Islet precursor cell (in vitro differentiated cells): ENCODE measurements around the gene ALDH8A1.
A peak's percentile ranks its signal among the peaks of the same experiment; 100 is the strongest.
"Not testable (repeated sequence)": the region's sequence is repeated elsewhere in the genome, so short reads cannot be mapped to it uniquely, and the experiment has no call there.

Experiments
- DNase-seq: peaks from one replicate; pipeline ENCODE4 v3.0.0-alpha.2; 2018

ALDH8A1 gene

DNA sequence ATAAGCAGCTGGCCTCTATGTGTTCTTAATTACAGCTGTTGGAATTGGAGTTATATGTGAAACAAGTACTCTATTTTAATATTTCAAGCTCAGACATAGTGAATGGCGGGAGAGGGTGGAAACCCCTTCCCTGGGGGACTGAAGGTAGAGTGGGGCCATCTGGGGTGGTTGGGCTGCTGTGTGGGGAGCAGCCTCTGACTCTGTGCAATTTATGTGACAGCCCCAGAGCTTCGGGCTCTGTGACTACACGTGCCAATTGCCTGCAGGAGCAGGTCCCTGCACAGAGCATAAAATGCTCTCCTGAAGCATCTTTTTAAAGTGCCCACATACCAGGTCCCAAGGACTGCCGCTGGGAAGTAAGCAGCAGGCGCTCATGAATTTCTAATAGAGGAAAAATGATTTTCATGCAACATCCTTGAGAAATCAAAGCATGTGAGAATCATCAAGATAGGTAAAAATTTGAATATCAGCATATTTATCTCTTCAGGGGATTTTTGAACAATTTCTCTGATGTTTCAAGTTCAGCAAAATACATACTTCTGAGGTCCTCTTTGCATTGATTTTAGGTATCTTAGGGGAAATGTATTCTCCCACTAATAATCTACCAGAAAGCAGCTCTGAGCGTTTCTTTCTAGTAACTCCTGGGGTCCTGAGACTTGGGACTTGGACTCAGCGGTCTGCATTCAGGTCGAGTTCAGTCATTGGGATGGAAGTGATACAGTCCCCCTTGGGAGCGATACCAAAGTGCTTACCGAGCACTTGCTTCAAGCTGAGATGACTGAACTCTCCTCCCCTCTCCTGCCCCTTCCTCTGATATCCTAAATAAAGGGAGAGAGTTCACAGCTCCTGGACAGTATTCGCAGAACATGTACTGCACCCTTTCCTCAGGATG lies 40.0 kb downstream of the ALDH8A1 start:
- DNase-seq, result no peak

DNA sequence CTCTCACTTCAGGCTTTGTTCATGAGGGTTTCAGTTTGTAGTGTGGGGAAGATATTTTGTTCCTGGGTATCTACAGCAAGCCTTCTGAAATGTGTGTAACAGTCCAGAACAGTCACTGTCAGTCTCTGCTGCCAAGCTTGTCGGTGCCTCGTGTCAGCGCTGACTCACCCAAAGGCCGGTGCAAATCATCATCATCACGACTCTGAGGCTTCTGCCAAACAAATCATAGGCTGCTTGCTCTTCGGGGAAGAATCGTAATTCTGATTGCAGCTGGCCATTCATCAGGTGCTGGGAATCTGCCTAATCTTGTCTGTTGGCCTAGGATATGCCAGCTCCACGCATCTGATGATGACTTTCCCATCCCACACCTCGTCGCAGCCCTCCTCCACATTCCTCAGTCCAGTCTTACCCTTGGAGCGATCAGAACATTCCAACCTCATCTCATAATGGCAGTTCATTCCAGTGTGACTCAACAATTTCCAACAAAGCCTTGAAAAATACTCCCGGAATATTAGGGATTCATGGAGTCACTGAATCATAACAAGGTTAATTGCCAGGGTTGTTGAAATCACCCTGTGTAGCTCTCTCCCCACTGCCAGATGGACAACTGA lies 40.9 kb downstream of the ALDH8A1 start:
- peak; percentile 80 for DNase-seq

DNA sequence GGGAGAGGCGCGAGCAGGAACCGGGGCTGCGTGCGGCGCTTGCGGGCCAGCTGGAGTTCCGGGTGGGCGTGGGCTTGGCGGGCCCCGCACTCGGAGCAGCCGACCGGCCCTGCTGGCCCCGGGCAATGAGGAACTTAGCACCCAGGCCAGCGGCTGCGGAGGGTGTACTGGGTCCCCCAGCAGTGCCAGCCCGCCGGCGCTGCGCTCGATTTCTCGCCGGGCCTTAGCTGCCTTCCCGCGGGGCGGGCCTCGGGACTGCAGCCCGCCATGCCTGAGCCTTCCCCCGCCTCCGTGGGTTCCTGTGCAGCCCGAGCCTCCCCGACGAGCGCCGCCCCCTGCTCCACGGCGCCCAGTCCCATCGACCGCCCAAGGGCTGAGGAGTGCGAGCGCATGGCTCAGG lies 45.2 kb downstream of the ALDH8A1 start:
- DNase-seq, result not testable (repeated sequence)

DNA sequence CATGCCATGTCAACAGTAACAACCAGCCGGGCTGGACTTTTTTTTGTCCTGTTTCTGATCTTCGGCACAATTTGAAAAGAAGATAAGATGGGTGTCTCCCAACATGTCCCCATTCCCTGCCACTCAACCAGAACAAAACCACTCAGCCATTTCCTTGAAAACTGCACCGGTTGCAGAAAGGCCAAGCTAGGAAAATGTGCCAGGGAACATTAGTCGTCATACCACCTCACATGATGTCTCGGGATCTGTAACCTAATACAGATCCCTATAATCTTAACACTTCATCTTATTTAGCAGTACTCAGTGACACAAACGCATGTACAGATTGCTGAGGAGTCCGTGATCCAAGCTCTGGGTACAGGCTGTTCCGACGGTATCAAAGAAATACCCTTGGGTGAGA lies 46.5 kb downstream of the ALDH8A1 start:
- no peak for DNase-seq

DNA sequence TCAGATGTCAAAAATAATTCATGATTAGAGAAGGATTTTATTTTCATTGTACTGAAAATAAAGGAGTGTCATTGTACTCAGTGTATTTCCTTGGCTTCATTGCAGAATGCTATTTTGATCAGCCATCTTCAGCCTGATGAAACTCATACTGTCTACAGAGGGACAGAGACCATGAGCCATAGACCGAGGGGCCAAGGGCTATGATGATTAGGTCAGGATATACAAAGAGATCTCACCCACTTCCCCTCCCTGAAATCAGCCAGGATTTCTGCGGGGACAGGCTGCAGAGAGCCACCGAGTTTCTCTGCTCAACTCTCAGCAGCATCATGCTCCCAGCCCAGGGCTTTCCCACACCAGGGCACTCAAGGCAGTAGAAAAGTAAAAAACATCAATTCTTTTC lies 47.0 kb downstream of the ALDH8A1 start:
- no peak for DNase-seq

DNA sequence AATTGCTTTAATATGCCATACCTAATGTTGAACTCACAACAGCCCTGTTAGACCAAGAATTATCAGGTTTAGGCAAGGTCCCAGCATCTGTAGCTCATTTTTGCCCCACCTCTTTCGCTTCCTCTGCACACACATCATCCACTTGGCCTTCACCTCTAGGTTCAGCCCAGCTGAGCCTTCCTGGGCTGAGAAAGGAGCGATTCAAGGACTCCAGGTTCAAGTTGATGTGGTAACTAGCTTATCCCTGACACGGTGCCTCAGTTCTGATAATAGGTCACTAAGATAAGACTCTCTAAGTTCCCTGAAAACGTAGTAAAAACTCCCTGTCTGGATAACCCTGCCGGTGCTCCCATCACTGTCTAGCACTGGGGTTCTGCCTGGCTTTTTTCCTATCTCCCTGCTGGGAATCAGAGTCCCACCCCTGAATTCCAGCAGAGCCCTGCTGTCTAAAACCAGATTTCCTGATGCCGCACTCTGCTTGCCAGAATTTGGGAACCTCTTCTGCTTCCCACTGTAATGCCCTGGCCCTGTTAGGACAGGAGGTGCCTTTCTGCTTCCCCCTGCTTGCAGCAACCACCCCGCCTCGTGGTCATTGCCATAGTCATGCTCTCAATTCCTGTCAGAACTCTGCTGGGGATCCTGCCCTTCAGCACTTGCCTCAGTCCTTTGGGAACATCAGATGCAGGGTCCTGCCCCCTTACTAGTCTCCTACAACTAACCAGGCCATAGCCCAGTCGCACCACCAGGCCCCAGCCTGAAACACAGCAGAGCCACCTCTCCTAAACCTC lies 47.6 kb downstream of the ALDH8A1 start:
- no peak for DNase-seq

DNA sequence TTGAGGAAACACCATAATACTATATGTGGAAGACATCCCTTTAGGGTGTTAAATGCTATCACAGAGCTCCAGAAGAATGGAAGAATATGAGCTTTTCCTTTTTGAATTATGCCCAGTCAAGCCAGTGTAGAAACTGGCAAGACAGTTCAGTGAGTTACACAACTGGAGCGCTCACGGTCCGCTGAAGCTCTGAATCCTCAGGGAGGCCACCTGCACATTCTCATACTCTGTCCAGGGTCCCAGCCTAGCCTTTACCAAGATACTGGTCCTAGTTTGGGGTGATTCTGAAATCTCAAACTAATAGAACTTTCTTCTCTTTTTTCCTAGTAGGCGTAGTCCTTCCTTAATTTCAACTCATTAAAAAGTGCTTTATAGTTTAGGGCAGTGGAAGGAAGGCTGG lies 51.3 kb downstream of the ALDH8A1 start:
- no peak for DNase-seq

DNA sequence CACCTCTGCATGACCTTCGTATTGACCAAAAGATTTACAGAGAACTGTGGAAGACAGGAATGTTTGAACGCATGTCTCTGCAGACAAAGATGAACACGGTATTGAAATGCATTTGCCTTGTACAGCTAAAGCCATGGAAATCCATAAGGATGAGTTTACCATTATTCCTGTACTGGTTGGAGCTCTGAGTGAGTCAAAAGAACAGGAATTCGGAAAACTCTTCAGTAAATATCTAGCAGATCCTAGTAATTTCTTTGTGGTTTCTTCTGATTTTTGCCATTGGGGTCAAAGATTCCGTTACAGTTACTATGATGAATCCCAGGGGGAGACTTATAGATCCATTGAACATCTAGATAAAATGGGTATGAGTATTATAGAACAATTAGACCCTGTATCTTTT lies 51.7 kb downstream of the ALDH8A1 start:
- DNase-seq, result not testable (repeated sequence)

DNA sequence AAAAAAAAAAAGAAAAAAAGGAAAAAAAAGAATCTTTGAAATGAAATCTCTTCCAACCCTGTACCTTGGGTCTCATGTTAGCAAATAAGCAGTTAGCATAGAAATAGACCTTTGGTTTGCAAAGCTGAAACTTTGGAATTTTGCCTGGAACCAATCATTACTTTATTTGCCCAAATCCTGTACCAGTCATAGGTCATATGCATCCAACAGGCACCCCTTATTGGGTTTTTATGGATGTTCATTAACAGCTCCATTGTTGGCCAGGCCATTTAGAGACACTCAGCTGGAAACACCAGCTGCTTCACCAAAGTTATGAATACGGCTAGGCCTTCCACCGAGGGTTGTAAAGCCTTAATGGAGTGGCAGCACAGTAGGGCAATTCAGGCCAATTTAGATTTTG lies 53.0 kb downstream of the ALDH8A1 start:
- DNase-seq, result no peak

DNA sequence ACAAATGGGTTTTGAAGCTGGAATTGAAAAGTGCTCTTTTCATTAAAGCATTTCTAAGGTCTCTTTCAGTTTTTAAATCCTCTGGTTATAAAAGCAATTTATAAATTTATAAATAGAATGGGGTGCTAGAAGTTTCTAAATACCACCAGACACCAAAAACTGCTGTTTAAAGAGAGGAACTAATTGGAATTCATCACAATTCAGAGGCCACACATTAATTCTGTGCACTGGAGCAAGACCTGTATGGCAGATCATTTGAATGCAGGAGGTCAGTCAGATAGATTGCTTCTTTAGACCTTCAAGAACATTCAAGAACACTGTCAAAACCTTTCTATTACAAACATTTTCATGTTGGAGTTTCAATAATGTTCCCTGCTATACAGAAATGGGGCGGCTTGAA lies 55.1 kb downstream of the ALDH8A1 start:
- DNase-seq, result no peak

DNA sequence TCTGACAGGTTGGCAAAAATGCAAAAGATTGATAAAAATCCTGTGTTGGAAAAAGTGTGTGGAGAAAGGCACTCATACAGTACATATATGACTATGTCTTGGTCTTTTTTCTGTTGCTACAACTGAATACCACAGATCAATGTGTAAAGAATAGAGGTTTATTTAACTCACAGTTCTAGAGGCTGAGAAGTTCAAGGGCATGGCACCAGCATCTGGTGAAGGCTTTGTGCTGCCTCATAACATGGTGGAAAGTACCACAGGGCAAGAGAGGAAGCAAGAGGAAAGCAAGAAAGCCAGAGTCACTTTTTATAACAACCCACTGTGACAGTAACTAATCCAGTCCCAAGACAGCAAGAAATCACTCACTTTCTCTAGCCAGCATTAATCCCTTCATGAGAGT lies 57.5 kb downstream of the ALDH8A1 start:
- DNase-seq, result no peak

DNA sequence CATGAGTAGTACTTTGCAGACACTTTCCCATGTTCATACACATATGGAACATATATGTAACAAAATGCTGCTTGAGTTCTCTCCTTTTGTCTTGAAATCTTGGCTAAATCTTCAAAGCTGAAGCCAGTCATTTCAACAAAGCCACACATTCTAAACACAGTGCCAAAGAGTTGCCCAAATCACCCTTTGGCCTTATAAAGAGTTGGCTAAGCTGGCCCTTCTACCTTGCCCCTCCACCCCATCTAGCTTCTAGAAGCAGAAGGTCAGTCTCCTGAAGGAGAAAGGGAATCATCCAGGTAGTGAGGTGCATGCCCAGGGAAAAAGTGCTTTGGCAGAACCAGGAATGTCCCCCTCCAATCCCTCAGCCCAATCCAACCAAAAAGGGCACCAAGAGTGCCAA lies 58.3 kb downstream of the ALDH8A1 start:
- DNase-seq, result no peak

DNA sequence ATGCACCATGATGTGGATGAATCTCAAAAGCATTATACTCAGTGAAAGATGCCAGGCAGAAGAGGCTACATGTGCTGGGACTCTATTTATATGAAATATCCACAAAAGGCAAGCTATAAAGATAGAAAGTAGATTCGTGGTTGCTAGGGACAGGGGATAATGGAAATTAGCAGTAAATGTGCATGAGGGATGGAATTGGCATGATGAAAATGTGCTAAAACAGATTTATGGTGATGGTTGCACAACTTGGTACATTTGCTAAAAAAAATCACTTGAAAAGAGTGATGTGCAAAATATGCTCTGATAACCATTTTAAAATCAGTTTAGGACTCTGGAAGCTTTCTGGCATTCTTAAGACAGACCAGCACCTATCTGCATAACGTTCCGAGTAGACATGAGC lies 61.6 kb downstream of the ALDH8A1 start:
- no peak for DNase-seq

DNA sequence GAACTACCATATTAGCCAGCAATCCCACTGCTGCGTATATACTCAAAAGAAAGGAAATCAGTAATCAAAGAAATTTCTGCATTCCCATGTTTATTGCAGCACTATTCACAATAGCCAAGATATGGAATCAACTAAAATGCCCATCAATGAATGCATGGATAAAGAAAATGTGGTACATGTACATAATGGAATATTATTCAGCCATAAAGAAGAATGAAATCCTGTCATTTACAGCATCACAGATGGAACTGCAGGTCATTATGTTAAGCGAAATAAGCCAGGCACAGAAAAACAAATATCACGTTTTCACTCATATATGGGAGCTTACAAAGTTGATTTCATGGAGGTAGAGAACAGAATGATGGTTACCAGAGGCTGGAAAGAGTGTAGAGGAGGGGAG lies 65.1 kb downstream of the ALDH8A1 start:
- no peak for DNase-seq

DNA sequence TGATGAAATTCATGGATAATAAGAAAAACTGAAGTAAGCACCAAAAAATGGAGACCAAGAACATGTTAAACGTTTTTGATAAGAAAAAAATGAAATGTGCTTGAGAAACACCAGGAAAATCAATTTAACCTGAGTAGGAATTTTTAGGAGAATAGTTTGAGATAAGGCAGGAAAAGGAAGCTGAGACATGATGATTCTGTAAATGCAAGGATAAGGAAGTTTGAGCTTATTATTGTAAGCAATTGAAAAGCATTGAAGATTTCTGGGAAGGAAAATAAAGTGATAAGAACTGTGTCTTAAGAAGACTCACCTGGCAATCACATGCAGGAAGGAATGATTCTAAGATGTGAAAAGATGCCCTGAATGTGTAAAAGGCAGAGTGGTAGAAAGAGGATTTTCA lies 66.6 kb downstream of the ALDH8A1 start:
- DNase-seq, result no peak

DNA sequence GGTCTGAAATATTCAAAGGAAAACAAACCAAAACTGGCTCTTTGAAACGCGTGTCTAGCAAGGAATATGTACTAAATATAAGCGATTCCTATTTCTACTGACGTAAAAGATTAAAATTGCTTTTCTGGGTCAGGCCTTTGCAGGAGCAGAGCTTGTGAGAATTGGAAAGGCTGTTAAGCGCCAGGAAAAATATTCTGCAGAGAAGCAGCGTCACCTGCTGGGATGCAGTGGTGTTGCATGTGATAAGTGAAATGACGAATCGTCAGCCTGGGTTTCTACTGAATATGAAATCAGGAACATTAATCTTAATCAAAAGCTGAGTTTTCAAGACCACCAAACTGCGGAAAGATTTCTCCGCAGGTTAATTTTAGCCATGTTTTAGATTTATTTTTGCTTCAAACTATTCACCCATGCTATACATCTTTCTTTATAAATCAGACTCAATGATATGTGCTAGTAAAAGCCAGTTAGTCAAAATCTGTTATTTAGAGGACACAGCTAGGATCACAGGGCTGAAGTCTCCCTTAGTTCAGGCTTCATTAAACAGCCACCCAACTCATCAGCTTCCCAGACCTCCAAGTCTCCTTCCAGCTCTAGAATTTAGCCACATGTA lies 67.4 kb downstream of the ALDH8A1 start:
- DNase-seq, result peak; percentile 68

DNA sequence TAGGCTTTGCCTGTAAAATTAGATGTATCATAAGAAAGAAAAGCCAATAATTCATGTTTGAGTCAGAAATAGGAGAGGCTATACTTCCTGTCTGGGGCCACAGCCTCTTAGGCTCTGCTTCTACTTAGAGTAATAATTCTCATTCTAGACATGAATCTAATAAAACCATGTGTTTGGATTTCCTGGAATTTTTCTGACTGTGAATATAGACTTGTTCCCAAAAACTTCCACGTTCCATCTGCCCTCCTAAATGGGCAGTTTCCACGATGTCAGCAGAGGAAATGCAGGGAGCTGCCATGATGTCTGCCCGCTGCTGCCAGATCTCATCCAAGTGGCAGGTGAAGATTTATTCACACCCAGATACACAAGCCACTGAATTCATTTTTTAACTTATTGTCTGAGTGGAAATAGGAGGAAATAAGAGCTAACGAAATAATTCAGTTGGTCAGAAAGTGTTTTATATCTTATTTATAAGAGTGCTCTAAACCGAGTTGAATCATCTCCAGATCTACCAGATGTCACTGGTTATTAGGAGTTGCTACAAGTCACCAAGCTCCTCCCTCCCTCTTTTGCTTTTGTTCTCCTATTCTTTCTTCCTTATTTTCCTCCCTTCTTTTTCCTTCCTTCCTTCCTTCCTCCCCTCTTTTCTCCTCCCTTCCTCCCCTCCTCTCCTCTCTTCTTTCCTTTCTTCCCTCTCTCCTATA lies 69.3 kb downstream of the ALDH8A1 start:
- no peak for DNase-seq

DNA sequence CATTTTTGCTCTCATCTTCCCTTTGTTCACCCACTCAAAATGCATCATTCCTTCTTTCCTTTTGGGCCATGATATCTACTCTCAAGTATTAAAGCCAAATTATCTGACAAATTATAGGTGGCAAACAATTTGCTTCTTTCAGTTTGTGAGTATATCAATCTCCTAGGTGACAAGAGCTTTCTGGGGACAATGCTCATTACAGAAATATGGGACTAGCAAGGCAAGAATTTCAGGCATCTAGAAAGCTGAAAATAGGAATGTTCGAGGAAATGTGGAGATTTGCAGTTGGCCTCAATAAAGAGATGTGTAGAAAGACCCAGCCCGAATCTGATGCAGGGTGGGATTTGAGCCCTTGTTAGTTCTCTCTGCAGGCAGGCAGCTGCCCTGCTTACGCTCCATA lies 71.8 kb downstream of the ALDH8A1 start:
- no peak for DNase-seq

DNA sequence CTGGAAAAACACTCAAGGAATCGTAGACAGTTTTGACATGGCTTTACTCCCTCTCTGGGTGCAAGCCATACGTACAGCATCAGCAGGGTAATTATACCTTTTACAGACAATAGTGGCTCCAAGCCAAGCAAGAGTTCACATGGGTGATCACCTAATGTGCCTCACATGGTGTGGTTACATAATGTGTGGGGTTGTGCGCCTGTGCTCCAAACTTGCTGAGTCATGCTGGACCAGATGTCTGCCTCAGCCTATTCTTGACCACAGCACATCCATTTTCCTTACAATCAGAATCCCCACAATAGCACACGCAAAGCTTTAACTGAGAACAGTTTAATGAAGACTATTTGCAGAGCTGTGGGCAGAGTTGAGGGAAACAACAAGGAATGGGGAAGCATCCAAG lies 74.5 kb downstream of the ALDH8A1 start:
- no peak for DNase-seq

DNA sequence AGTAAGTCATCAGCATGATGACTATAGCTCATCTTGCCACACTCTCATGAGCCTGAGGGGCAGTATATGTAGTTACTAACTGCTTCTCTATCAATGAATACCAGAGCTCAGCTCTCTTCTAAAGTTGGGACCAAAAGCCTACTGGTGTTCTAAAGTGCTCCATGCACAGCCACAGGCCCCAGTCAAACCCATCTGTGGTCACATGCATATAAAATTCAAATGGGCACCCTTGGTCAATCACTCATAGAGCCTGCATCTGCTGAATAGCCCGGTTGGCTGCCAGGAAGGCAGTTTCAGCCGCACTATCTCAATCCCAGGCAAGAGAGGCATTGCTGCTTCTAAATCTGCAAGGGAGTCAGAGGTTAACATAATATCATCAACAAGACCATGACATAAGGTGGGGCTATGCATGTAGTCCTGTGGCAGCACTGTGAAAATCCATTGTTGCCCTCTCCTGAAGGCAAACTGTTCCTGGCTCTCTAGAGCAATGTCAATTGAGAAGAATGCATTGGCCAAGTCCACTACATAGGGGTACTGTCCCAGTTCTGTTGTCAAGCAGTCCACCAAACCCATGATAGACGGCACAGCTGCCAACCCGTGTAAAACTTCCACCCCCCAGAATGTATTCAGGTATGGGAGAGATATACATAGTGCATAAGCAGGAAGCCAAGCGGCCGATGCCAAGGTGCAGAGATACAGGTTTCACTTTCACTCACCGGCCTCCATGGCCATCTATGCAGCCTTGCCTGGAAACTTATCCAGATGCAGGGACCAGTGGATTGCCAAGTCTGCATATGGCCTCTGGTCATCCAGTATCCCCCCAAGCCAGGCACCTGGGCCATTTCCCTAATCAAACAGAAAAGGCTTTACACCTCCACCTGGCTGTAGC lies 76.2 kb downstream of the ALDH8A1 start:
- no peak for DNase-seq

DNA sequence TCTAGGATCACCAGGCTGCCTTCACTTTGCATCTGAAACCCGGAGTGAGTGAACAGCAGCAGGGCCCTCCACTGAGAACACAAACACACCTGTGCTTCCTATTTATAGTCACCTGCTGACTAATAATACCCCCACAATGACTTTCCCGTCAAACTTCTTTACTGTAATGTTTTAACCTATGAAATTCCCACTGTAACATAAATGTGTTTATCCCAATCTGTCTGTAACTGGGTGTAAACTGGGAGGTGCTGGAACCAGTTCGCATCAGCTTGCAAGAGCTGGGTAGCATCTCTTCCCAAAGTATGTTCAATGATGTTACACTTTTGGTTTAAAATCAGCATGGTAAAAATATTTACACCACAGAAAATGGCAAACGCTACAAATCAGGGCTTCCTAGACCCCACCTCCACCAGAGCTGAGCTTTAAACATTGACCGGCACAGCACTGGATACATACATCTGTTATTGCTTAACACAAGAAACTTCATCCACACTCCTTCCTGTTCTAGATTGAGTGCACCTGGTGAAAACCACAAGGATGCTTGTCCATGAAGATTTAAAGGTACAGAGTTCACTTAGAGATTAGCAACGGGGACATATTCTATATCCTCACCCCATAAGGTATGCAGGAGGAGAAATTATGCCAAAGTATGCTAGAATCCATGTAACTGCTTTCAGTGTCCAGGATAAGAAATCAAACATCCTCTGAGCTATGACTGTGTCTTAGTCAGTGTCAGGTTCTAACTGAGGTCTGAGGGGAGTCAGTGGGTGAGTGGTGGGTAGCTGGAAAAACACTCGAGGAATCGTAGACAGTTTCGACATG lies 79.0 kb downstream of the ALDH8A1 start:
- no peak for DNase-seq
